WTC11 (cell line): ENCODE measurements around the gene OSBPL7. TPM values are rescaled to one million over a fixed set of nuclear protein-coding genes. Genes with fewer than 3 reads are reported as not detected.
A peak's percentile ranks its signal among the peaks of the same experiment; 100 is the strongest.

ENCODE experiments used
- ATAC-seq: fragments of 200-7000 bp; cut with Tn5 transposase; 2 replicates; pipeline ENCODE4 v1.10.0; 2021; ENCODE audit warnings: mild to moderate bottlenecking, moderate library complexity
- CTCF ChIA-PET: fragments of 300-600 bp; sonication (Branson Sonifier 250); formaldehyde crosslinking; loops from one replicate; lab custom pipeline; 2021; ENCODE audit warnings: antibody characterized with exemption; lab: Charles Lee
- POLR2A ChIA-PET: fragments of 350-600 bp; sonication (Branson Sonifier 250); formaldehyde crosslinking; loops from one replicate; lab custom pipeline; 2021; ENCODE audit warnings: antibody characterized with exemption; lab: Charles Lee
- DNase-seq: peaks from one replicate; pipeline ENCODE4 v3.0.0; 2021; ENCODE audit warnings: low spot score
- H3K27ac Mint-ChIP-seq: 2 replicates; pipeline ENCODE4 v1.8.0; 2021; ENCODE audit warnings: mixed read lengths
- H3K27me3 Mint-ChIP-seq: 2 replicates; pipeline ENCODE4 v1.8.0; 2021; ENCODE audit warnings: low read depth, mild to moderate bottlenecking, moderate library complexity, mixed read lengths
- H3K36me3 Mint-ChIP-seq: 2 replicates; pipeline ENCODE4 v1.8.0; 2021; ENCODE audit warnings: mixed read lengths
- H3K4me1 Mint-ChIP-seq: 2 replicates; pipeline ENCODE4 v1.8.0; 2022; ENCODE audit warnings: mixed read lengths
- H3K4me3 Mint-ChIP-seq: 2 replicates; pipeline ENCODE4 v1.8.0; 2021; ENCODE audit warnings: mild to moderate bottlenecking, moderate library complexity, mixed read lengths
- H3K9me3 Mint-ChIP-seq: 2 replicates; pipeline ENCODE4 v1.8.0; 2021; ENCODE audit warnings: mixed read lengths
- CREM ChIP-seq: sonication (generic); formaldehyde crosslinking; IDR thresholded peaks from 2 replicates; pipeline ENCODE4 v1.8.1; 2022; ENCODE audit warnings: mild to moderate bottlenecking, missing genetic modification reagents, moderate library complexity
- E2F4 ChIP-seq: sonication (generic); formaldehyde crosslinking; IDR thresholded peaks from 2 replicates; pipeline ENCODE4 v1.8.1; 2022; ENCODE audit warnings: low read depth, mild to moderate bottlenecking, moderate library complexity, missing genetic modification reagents, borderline replicate concordance
- E2F5 ChIP-seq: sonication (generic); formaldehyde crosslinking; IDR thresholded peaks from 2 replicates; pipeline ENCODE4 v1.8.1; 2022; ENCODE audit warnings: mild to moderate bottlenecking, moderate library complexity, missing genetic modification reagents
- ELF4 ChIP-seq: sonication (generic); formaldehyde crosslinking; IDR thresholded peaks from 2 replicates; pipeline ENCODE4 v1.8.1; 2022; ENCODE audit warnings: low read depth, mild to moderate bottlenecking, moderate library complexity, missing genetic modification reagents
- ESRRA ChIP-seq: sonication (generic); formaldehyde crosslinking; IDR thresholded peaks from 2 replicates; pipeline ENCODE4 v1.8.1; 2022; ENCODE audit warnings: mild to moderate bottlenecking, missing genetic modification reagents, borderline replicate concordance
- ETV6 ChIP-seq: sonication (generic); formaldehyde crosslinking; IDR thresholded peaks from 2 replicates; pipeline ENCODE4 v1.8.1; 2022; ENCODE audit warnings: mild to moderate bottlenecking, missing genetic modification reagents
- GRHL2 ChIP-seq: fragments of 250-450 bp; sonication (Bioruptor Pico); IDR thresholded peaks from 2 replicates; pipeline ENCODE4 v1.8.0; 2022; ENCODE audit warnings: mild to moderate bottlenecking, moderate library complexity; ENCODE audit not compliant: insufficient replicate concordance, severe bottlenecking
- GTF2I ChIP-seq: fragments of 250-450 bp; sonication (Bioruptor Pico); conservative IDR thresholded peaks from 2 replicates; pipeline ENCODE4 v1.4.0; 2021; ENCODE audit warnings: mild to moderate bottlenecking
- IRF2 ChIP-seq: sonication (generic); formaldehyde crosslinking; IDR thresholded peaks from 2 replicates; pipeline ENCODE4 v1.8.0; 2022; ENCODE audit warnings: low read depth, missing genetic modification reagents, borderline replicate concordance
- MLX ChIP-seq: sonication (generic); formaldehyde crosslinking; IDR thresholded peaks from 2 replicates; pipeline ENCODE4 v1.8.1; 2023; ENCODE audit warnings: mild to moderate bottlenecking, missing genetic modification reagents, moderate library complexity
- NR3C1 ChIP-seq: sonication (generic); formaldehyde crosslinking; conservative IDR thresholded peaks from 2 replicates; pipeline ENCODE4 v1.8.1; 2023; ENCODE audit warnings: low read depth, mild to moderate bottlenecking, missing genetic modification reagents
- OVOL2 ChIP-seq: fragments of 250-450 bp; sonication (Bioruptor Pico); IDR thresholded peaks from 2 replicates; pipeline ENCODE4 v1.9.0; 2021; ENCODE audit warnings: mild to moderate bottlenecking, borderline replicate concordance
- PREB ChIP-seq: sonication (generic); formaldehyde crosslinking; IDR thresholded peaks from 2 replicates; pipeline ENCODE4 v1.8.1; 2022; ENCODE audit warnings: mild to moderate bottlenecking, missing genetic modification reagents, moderate library complexity, borderline replicate concordance
- SMAD4 ChIP-seq: sonication (generic); formaldehyde crosslinking; IDR thresholded peaks from 2 replicates; pipeline ENCODE4 v1.8.0; 2022; ENCODE audit warnings: mild to moderate bottlenecking, missing genetic modification reagents
- ZNF138 ChIP-seq: sonication (generic); formaldehyde crosslinking; conservative IDR thresholded peaks from 2 replicates; pipeline ENCODE4 v1.8.1; 2022; ENCODE audit warnings: mild to moderate bottlenecking, moderate library complexity, missing genetic modification reagents
- ZSCAN18 ChIP-seq: fragments of 250-450 bp; sonication (Bioruptor Pico); IDR thresholded peaks from 2 replicates; pipeline ENCODE4 v2.1.2; 2022; ENCODE audit warnings: mild to moderate bottlenecking, moderate library complexity
- total RNA-seq: library from RNA; stranded (reverse); gene quantifications from 3 replicates; pipeline ENCODE4 v1.2.3, GENCODE V29; 2021
- TF ChIP-seq, protein P1 (sequence below): fragments of 250-450 bp; sonication (Bioruptor Pico); IDR thresholded peaks from 2 replicates; pipeline ENCODE4 v1.9.0; 2021; ENCODE audit warnings: moderate library complexity, mild to moderate bottlenecking, inconsistent platforms, borderline replicate concordance
- TF ChIP-seq, protein P2 (sequence below): fragments of 250-450 bp; sonication (Bioruptor Pico); IDR thresholded peaks from 2 replicates; pipeline ENCODE4 v1.9.0; 2021; ENCODE audit warnings: mild to moderate bottlenecking, borderline replicate concordance

Gene OSBPL7
- total RNA-seq, 1 experiment from 2014 or later: 13.5 TPM

DNA sequence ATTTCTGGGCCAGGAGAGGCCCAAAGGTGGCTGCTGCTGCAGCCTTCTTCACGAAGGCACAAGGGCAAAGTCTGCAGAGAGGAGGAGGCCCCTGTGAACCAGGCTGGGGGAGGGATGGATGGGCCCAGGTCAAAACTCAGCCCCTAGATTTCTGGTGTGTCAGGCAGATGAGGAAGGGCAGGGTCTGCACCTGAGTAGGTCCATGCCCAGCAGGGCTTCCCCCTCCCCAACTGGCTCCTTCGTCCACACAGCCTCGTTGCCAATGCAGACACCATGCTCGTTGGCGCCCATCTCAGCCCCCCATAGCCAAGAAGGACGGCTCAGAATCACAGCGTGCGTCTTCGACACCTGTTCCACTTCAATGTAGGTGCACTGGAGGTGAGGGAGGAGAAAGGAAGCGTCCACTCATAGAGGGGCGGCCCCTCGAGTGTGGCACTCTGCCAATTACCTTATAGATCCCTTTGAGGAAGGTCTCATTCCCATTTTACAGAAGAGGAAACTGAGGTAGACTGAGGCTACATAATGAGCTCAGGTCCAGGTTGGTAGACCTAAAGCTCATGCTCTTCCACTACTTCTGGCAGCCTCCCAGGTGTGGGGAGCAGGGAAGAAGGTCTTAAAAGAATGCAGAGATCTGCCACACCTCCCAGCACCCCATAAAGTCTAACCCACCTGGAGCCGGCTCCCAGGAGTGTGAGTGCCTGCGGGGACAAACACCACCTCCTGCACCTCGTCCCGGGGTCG lies 18.6 kb upstream of the OSBPL7 start:
- ATAC-seq (no peak), DNase-seq (no peak)
- Mint-ChIP-seq H3K27me3 (peaks cover 11% of the 10 kb centered on the region), H3K4me1 (peaks cover 38% of the 10 kb centered on the region), H3K4me3 (peak overlapping the region; percentile 95), H3K27ac (no peak overlapping the region), H3K36me3 (no peaks in the 10 kb centered on the region; the same call in 1 of the 2 replicates), H3K9me3 (no peaks in the 10 kb centered on the region)
- CTCF ChIA-PET: interaction anchor here (0.6 to 19.3 kb wide), 28 partner anchors 9 to 180 kb away, joined by 3 to 1122 read pairs (median 10); partner anchors contain the start of genes CDK5RAP3, LRRC46, MRPL10 and OSBPL7
- TF ChIP-seq, protein P1, sequence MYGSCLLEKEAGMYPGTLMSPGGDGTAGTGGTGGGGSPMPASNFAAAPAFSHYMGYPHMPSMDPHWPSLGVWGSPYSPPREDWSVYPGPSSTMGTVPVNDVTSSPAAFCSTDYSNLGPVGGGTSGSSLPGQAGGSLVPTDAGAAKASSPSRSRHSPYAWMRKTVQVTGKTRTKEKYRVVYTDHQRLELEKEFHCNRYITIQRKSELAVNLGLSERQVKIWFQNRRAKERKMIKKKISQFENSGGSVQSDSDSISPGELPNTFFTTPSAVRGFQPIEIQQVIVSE (CRISPR knock-in tag): no peak
- no peak for TF ChIP-seq MLX (CRISPR knock-in tag)
- no peak for TF ChIP-seq SMAD4 (CRISPR knock-in tag)
- POLR2A ChIA-PET: interaction anchor here (0.8 to 1.8 kb wide), 3 partner anchors 45 to 55 kb away, joined by 4 to 8 read pairs (median 6); partner anchors contain the start of gene SP2

DNA sequence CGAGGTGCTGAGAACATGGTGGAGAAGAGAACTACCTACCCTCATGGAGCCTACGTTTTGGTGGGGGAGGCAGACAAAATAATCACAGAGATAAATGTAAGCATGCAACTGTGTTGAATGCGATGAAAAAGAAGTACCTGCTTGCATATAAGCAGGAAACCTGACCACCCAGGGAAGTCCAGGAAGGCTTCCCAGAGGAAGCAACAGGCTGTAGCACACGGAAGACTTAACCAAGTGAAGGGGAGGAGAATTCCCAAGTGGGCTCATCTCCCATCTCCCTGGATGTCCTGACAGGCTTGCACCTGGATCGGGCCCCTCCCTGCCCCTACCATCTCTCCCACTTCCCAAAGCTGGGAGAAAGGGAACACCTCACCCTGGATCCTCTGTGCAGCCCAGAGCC lies 17.5 kb upstream of the OSBPL7 start:
- POLR2A ChIA-PET: no interaction called here
- DNase-seq (no peak), ATAC-seq (no peak)
- 0 out of 2 replicates have a peak, but pooled peaks cover under 1% of the 10 kb centered on the region for H3K27me3 Mint-ChIP-seq
- H3K27ac Mint-ChIP-seq: no peak overlapping the region
- TF ChIP-seq GRHL2 (no peak), ZNF138 (CRISPR knock-in tag) (no peak), ZSCAN18 (CRISPR knock-in tag) (no peak), ELF4 (CRISPR knock-in tag) (no peak), ETV6 (CRISPR knock-in tag) (no peak), NR3C1 (CRISPR knock-in tag) (no peak), OVOL2 (CRISPR knock-in tag) (no peak), IRF2 (CRISPR knock-in tag) (no peak), ESRRA (CRISPR knock-in tag) (no peak), SMAD4 (CRISPR knock-in tag) (no peak), E2F4 (no peak), PREB (CRISPR knock-in tag) (no peak)
- H3K9me3 Mint-ChIP-seq: no peaks in the 10 kb centered on the region
- no peaks in the 10 kb centered on the region; the same call in 1 of the 2 replicates for H3K36me3 Mint-ChIP-seq
- H3K4me1 Mint-ChIP-seq: peaks cover 31% of the 10 kb centered on the region
- CTCF ChIA-PET: interaction anchor here (19.3 kb wide), 1 partner anchor 48 kb away, joined by 1122 read pairs; the partner anchor contains the start of gene SP2
- H3K4me3 Mint-ChIP-seq: peak overlapping the region; percentile 35

GRCh38 chr17:47838636-47839035 lies 17.0 kb upstream of the OSBPL7 start:
- POLR2A ChIA-PET: no interaction called here
- Mint-ChIP-seq H3K27ac (no peak overlapping the region), H3K27me3 (no peaks in the 10 kb centered on the region), H3K4me1 (peaks cover 27% of the 10 kb centered on the region), H3K4me3 (peak overlapping the region; percentile 35), H3K9me3 (no peaks in the 10 kb centered on the region), H3K36me3 (no peaks in the 10 kb centered on the region; the same call in 1 of the 2 replicates)
- CTCF ChIA-PET: interaction anchor here (19.3 kb wide), 1 partner anchor 48 kb away, joined by 1122 read pairs; the partner anchor contains the start of gene SP2
- DNase-seq (no peak), ATAC-seq (no peak)
- TF ChIP-seq CREM (no peak), E2F5 (CRISPR knock-in tag) (no peak), GTF2I (CRISPR knock-in tag) (no peak)
- TF ChIP-seq, protein P2, sequence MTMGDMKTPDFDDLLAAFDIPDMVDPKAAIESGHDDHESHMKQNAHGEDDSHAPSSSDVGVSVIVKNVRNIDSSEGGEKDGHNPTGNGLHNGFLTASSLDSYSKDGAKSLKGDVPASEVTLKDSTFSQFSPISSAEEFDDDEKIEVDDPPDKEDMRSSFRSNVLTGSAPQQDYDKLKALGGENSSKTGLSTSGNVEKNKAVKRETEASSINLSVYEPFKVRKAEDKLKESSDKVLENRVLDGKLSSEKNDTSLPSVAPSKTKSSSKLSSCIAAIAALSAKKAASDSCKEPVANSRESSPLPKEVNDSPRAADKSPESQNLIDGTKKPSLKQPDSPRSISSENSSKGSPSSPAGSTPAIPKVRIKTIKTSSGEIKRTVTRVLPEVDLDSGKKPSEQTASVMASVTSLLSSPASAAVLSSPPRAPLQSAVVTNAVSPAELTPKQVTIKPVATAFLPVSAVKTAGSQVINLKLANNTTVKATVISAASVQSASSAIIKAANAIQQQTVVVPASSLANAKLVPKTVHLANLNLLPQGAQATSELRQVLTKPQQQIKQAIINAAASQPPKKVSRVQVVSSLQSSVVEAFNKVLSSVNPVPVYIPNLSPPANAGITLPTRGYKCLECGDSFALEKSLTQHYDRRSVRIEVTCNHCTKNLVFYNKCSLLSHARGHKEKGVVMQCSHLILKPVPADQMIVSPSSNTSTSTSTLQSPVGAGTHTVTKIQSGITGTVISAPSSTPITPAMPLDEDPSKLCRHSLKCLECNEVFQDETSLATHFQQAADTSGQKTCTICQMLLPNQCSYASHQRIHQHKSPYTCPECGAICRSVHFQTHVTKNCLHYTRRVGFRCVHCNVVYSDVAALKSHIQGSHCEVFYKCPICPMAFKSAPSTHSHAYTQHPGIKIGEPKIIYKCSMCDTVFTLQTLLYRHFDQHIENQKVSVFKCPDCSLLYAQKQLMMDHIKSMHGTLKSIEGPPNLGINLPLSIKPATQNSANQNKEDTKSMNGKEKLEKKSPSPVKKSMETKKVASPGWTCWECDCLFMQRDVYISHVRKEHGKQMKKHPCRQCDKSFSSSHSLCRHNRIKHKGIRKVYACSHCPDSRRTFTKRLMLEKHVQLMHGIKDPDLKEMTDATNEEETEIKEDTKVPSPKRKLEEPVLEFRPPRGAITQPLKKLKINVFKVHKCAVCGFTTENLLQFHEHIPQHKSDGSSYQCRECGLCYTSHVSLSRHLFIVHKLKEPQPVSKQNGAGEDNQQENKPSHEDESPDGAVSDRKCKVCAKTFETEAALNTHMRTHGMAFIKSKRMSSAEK: no peak
- TF ChIP-seq, protein P1 (CRISPR knock-in tag): no peak
